ENCODE results near the gene PRKCZ. TPM values are rescaled to one million over a fixed set of nuclear protein-coding genes. Genes with fewer than 3 reads are reported as not detected.

Gene PRKCZ
- total and polyA plus RNA-seq, 11 donors: 12.5 to 20.7 (median 16.5) TPM

DNA sequence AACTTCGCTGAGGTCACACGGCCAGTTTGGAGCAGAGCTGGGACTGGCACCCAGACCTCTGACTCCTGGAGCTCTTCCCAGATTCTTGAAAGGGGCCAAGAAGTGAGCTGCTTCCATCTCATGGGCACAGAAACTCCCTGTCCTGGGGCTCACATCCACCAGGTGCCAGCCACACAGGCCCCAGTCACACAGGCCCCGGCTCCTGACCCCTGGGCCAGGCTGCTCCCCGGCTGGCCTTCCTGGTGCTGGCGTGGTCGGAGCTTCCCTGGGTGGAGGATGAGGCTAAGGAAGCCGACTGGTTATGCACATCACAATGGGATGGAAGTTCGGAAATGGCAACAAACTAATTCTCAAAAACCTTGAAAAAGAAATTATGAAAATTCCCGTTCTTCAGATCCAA, 34.1 kb upstream of the PRKCZ start:
- 82 to 86% (median 84%) methylated on average over 9 of the region's 9 CpGs for WGBS, 4 donors
- no peak overlapping the region for H3K27ac ChIP-seq
- ATAC-seq: no peak
- H3K4me3 ChIP-seq: no peak overlapping the region
- H3K36me3 ChIP-seq: no peaks in the 10 kb centered on the region
- TF ChIP-seq POLR2A (IDR thresholded peaks at IDR 0.05) (no peak), CTCF (IDR thresholded peaks at IDR 0.05) (no peak)
- no peaks in the 10 kb centered on the region for H3K9me3 ChIP-seq
- no peak for DNase-seq
- intact Hi-C loops (cut with DNase I): no loop called here
- H3K4me1 ChIP-seq: peaks cover 0 to 16% (median 0%) of the 10 kb centered on the region in 12 donors
- H3K27me3 ChIP-seq: peaks cover 13 to 47% (median 26%) of the 10 kb centered on the region in 9 donors

DNA sequence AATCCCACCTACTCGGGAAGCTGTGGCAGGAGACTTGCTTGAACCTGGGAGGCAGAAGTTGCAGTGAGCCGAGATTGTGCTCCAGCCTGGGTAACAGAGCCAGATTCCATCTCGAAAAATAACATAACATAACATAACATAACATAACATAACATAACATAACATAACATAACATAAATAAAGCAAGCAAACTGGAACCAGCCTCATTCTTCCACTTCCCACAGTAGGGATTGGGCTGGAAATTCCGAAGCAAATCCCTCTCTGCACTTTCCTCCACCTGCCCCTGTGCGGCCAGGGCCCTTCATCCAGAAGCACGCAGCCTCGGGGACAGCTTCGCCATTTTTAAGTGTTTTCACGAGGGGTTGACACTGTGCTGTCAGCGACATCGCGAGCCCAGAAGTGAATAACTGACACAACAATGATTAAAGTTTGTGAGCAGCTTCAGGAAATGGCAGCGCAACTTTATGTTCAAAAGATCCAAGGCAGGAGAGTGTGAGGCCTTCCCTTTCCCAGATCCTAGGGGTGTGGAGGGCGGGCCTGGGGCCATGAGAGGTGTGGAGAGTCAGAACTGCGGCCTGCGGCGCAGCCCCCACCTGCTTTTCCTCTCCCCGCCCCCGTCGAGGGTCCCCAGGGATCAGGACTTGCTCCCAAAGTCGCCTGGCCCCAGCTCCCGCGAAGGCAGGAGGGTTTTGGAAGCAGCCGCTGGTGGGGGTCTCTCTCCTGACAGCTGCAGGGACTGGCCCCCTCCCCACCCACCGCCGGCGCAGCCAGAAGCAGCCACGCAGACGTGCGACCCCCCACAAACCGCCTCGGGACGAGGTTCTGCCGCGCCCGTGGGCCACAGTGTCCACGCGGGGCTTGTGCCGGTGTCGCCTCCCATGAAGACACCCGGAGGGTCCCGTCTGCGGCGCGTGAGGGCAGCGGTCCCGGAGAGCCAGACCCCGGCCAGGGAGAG, 31.7 kb upstream of the PRKCZ start:
- Histone ChIP-seq H3K4me3 (no peak overlapping the region), H3K36me3 (no peaks in the 10 kb centered on the region), H3K4me1 (peaks cover 0 to 16% (median 0%) of the 10 kb centered on the region in 12 donors), H3K27me3 (peaks cover 17 to 67% (median 43%) of the 10 kb centered on the region in 9 donors), H3K9me3 (no peaks in the 10 kb centered on the region), H3K27ac (no peak overlapping the region)
- DNase-seq (no peak), ATAC-seq (no peak)
- intact Hi-C loops (cut with DNase I): no loop called here
- 12 to 40% (median 17%) methylated on average over 12 to 48 of the region's 48 CpGs for WGBS, 4 donors
- no peak for TF ChIP-seq POLR2A (IDR thresholded peaks at IDR 0.05)
- TF ChIP-seq CTCF (IDR thresholded peaks at IDR 0.05): no peak

GRCh38 chr1:2019172-2019543, 31.1 kb upstream of the PRKCZ start, which contains the start of gene GABRD:
Gene GABRD, plus strand, starts transcription at chr1:2019345. Its CDS starts 79 bp downstream, at chr1:2019424.
- no peak for DNase-seq
- intact Hi-C loops (cut with DNase I): no loop called here
- Histone ChIP-seq H3K27ac (no peak within 1 kb of the TSS), H3K4me1 (peaks cover 0 to 16% (median 0%) of the 10 kb centered on the region in 12 donors), H3K36me3 (no peaks in the 10 kb centered on the region), H3K4me3 (peak within 1 kb of the TSS in 8 of 12 donors; percentile 15 to 47 (median 37)), H3K27me3 (peaks cover 17 to 63% (median 50%) of the 10 kb centered on the region in 9 donors), H3K9me3 (no peaks in the 10 kb centered on the region)
- ATAC-seq: no peak
- 0 to 1% (median 0%) methylated on average over 13 to 44 of the region's 60 CpGs; no CpG with 5 or more reads in 1 of the 4 donors for WGBS, 4 donors
- TF ChIP-seq CTCF (IDR thresholded peaks at IDR 0.05): no peak
- no peak for TF ChIP-seq POLR2A (IDR thresholded peaks at IDR 0.05)

GRCh38 chr1:2019571-2020309, 30.5 kb upstream of the PRKCZ start:
- H3K27ac ChIP-seq: no peak overlapping the region
- WGBS, 4 donors: 12 to 21% (median 14%) methylated on average over 28 to 61 of the region's 61 CpGs
- H3K4me3 ChIP-seq: peak overlapping the region in 8 of 12 donors; percentile 15 to 47 (median 37)
- ATAC-seq: no peak
- no peak for TF ChIP-seq CTCF (IDR thresholded peaks at IDR 0.05)
- TF ChIP-seq POLR2A (IDR thresholded peaks at IDR 0.05): no peak
- intact Hi-C loops (cut with DNase I): no loop called here
- peaks cover 0 to 16% (median under 1%) of the 10 kb centered on the region in 12 donors for H3K4me1 ChIP-seq
- no peaks in the 10 kb centered on the region for H3K9me3 ChIP-seq
- no peaks in the 10 kb centered on the region for H3K36me3 ChIP-seq
- peaks cover 17 to 63% (median 53%) of the 10 kb centered on the region in 9 donors for H3K27me3 ChIP-seq
- no peak for DNase-seq

All from heart left ventricle (tissue), 16 donors.